Measurements from ENCODE around the gene MPPED1. TPM values are rescaled to one million over a fixed set of nuclear protein-coding genes. Genes with fewer than 3 reads are reported as not detected.

Gene MPPED1
- polyA plus RNA-seq, 4 donors, result 0.01 to 1.4 (median 0.40) TPM; not detected in 1

DNA sequence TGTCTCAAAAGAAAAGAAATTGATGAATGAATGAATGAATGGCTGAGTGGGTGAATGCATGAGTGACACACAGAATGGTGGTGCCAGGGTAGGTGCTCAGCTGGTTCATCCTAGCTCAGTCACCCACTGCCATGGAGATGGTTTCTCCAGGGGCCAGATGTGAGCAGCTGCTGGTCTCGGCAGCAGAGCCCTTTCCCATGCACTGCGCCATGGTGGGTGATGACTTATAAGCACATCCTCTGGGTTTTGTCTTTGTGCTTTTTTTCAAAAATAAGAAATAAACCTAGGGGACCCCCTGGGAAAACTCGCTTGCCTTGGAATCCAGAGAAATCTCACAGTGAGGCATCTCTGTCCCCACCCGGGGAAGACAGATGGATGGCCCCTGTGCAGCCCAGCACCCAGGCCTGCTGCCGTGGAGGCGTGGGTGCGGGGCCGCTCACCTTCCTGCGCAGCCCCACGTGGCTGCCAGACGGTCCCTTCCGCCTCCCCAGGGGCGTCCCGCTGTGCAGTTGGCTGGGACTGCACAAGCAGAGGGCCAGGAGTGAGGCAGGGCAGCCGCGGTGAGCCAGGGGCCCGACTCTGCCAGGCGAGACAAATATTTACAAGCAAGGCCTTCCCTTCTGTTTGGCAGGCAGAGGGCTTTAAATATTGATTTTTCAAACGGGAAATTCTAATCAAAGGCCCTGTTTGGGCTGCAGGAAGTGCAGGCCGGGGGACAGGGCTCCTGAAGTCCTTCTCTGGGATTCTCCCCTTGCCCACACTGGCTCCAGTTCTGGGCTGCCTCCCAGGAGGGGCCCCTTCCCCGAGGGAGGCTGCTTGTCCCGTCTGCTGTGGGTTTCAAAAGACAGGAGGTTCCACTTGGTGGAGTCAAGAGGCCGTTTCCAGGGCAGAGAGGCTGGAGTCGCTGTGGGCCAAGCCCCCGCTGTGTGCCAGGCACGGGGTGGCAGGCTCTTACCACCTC is 24.3 kb downstream of the MPPED1 start:
- Histone ChIP-seq H3K4me3 (ENCODE audit: low read depth in 1 of 3, low read length in 3 of 3) (no peak overlapping the region), H3K9me3 (ENCODE audit: control insufficient read depth in 2 of 2, insufficient read depth in 1 of 2, low read depth in 1 of 2, low read length in 1 of 2) (no peaks in the 10 kb centered on the region), H3K4me1 (ENCODE audit: control insufficient read depth in 3 of 3, insufficient read depth in 2 of 3, low read depth in 1 of 3, low read length in 2 of 3) (no peaks in the 10 kb centered on the region), H3K27ac (ENCODE audit: low read depth in 1 of 3, low read length in 2 of 3) (no peak overlapping the region), H3K27me3 (ENCODE audit: control insufficient read depth in 3 of 3, insufficient read depth in 3 of 3, low read length in 3 of 3) (peaks cover 0 to 9% (median 4%) of the 10 kb centered on the region in 3 donors), H3K36me3 (ENCODE audit: control insufficient read depth in 3 of 3, insufficient read depth in 2 of 3, low read depth in 1 of 3, low read length in 3 of 3) (no peaks in the 10 kb centered on the region)
- DNase-seq, result no peak
- WGBS, 3 donors, result 27 to 42% (median 42%) methylated on average over 22 to 26 of the region's 26 CpGs
- FAIRE-seq, result no peak

DNA sequence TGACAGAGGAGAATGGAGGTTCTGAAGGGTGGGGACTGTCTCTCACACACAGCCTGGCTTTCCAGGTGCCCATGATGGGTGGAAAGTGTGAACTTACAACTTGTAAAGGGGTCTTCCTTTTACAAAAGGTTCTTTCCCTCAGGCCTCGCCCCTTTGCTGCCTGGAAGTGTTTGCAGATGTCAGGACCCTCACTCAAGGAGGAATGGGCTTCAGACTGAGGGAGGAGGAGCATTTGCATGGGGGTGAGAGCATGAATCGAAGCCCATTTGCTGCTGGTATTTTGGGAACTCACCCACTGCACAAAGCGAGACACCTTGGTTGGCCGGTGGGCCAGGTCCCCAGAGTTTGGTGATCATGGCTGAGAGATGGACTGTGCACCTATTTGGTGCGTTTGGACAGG is 25.1 kb downstream of the MPPED1 start:
- DNase-seq (no peak), FAIRE-seq (no peak)
- Histone ChIP-seq H3K4me1 (ENCODE audit: control insufficient read depth in 3 of 3, insufficient read depth in 2 of 3, low read depth in 1 of 3, low read length in 2 of 3) (no peaks in the 10 kb centered on the region), H3K4me3 (ENCODE audit: low read depth in 1 of 3, low read length in 3 of 3) (no peak overlapping the region), H3K27ac (ENCODE audit: low read depth in 1 of 3, low read length in 2 of 3) (no peak overlapping the region), H3K36me3 (ENCODE audit: control insufficient read depth in 3 of 3, insufficient read depth in 2 of 3, low read depth in 1 of 3, low read length in 3 of 3) (no peaks in the 10 kb centered on the region), H3K27me3 (ENCODE audit: control insufficient read depth in 3 of 3, insufficient read depth in 3 of 3, low read length in 3 of 3) (peaks cover 0 to 9% (median 1%) of the 10 kb centered on the region in 3 donors), H3K9me3 (ENCODE audit: control insufficient read depth in 2 of 2, insufficient read depth in 1 of 2, low read depth in 1 of 2, low read length in 1 of 2) (no peaks in the 10 kb centered on the region)
- WGBS, 3 donors, result 64 to 81% (median 78%) methylated on average over 5 of the region's 5 CpGs

DNA sequence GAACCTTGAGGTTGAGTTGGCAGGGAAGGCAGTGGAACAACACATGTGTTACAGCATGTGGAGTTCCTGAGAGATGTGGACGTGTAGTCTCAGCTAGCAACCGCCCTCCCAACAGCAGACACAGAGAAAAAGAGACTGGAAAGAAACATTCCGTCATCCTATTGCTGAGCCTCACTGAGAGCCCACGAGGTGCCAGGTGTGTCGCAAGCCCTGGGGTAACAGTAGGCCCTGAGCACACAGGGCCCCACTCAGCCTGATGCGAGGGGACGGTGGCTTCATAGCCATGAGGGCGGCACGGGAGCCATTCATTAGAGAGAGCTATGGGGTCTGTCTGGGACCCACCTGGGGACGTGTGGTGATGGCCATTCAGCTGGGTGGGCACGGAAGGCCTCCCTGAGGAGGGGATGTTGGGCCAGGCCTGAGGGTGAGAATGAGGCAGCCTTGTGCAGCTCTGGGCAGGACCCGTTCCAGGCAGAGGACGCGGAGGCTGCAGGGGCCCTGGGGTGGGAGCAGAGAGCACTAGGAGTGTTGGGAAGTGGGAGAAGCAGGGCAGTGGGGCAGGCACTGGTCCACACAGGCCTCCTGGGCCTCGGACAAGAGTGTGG is 26.2 kb downstream of the MPPED1 start:
- DNase-seq (no peak), FAIRE-seq (no peak)
- 73 to 84% (median 74%) methylated on average over 15 of the region's 15 CpGs for WGBS, 3 donors
- H3K27me3 ChIP-seq (ENCODE audit: control insufficient read depth in 3 of 3, insufficient read depth in 3 of 3, low read length in 3 of 3), result peaks cover 0 to 7% (median 0%) of the 10 kb centered on the region in 3 donors
- no peaks in the 10 kb centered on the region for H3K9me3 ChIP-seq (ENCODE audit: control insufficient read depth in 2 of 2, insufficient read depth in 1 of 2, low read depth in 1 of 2, low read length in 1 of 2)
- no peaks in the 10 kb centered on the region for H3K36me3 ChIP-seq (ENCODE audit: control insufficient read depth in 3 of 3, insufficient read depth in 2 of 3, low read depth in 1 of 3, low read length in 3 of 3)
- H3K27ac ChIP-seq (ENCODE audit: low read depth in 1 of 3, low read length in 2 of 3), result no peak overlapping the region
- H3K4me1 ChIP-seq (ENCODE audit: control insufficient read depth in 3 of 3, insufficient read depth in 2 of 3, low read depth in 1 of 3, low read length in 2 of 3), result no peaks in the 10 kb centered on the region
- H3K4me3 ChIP-seq (ENCODE audit: low read depth in 1 of 3, low read length in 3 of 3), result no peak overlapping the region

DNA sequence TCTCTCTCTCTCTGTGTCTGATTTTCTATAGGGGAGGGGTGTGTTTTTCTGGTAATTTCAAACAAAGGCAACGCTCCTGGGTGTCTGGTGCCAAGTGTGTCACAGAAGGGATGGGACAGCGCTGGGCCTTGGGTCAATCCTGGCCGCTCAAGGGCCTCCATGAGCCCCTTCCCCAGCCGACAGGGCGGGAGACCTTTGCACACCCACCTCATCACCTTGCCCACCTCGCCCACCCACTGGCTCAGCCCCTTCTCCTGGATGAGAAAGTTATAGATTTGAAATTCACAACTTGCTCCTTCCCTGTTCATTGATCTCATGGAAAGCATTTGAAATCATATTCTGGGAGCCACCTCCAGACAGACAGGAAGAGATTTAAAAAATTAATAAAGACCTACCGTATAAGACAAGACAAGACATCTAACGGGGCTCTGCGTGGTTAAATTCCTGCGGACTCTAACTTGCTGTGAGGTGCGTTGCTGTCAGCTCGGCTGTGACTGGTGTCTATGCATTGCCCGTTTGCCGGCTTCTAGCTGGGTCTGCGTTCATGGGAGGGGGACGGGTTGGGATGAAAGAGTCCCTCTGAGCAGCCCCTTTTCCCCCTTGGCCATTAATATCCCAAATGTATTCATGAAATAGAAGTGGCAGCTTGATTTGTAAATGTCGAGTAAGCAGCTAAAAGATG is 27.0 kb downstream of the MPPED1 start:
- 76 to 82% (median 80%) methylated on average over 17 of the region's 17 CpGs for WGBS, 3 donors
- Histone ChIP-seq H3K4me3 (ENCODE audit: low read depth in 1 of 3, low read length in 3 of 3) (no peak overlapping the region), H3K27me3 (ENCODE audit: control insufficient read depth in 3 of 3, insufficient read depth in 3 of 3, low read length in 3 of 3) (peaks cover 0 to 7% (median 0%) of the 10 kb centered on the region in 3 donors), H3K27ac (ENCODE audit: low read depth in 1 of 3, low read length in 2 of 3) (no peak overlapping the region), H3K36me3 (ENCODE audit: control insufficient read depth in 3 of 3, insufficient read depth in 2 of 3, low read depth in 1 of 3, low read length in 3 of 3) (no peaks in the 10 kb centered on the region), H3K9me3 (ENCODE audit: control insufficient read depth in 2 of 2, insufficient read depth in 1 of 2, low read depth in 1 of 2, low read length in 1 of 2) (no peaks in the 10 kb centered on the region), H3K4me1 (ENCODE audit: control insufficient read depth in 3 of 3, insufficient read depth in 2 of 3, low read depth in 1 of 3, low read length in 2 of 3) (no peaks in the 10 kb centered on the region)
- FAIRE-seq (no peak), DNase-seq (no peak)

DNA sequence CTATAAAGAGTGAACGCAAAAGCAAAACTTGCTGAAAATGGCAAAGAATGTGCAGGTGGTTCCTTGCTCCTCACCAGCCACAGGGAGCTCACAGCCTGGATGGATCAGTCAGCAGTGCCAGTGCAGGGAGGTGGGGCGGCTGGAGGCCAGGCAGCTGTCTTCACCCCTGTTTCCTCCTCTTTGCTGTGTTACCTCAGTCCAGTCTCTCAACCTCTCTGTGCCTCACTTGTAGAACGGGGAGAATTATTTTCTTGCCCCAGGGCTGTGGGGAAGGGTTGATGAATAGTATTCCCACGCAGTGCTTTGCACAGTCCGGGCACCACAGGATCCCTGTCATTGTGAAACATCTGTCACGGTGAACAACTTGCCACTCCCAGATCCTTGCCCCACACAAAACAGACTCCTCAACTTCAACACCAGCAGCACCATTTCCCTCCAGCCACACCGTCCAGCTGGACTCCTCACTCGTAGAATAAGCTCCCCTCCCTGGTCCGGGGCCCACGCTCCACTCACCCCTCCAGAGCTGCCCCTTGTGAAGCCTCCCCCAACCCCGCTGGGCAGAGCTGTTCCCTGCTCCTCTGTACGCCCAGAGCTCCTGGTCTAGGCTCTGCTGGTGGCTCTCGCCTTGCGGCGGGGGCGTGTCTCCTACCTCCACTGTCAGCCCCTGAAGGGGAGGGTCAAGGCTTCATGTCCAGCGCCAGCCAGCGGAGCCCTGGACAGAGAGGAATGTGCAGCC is 27.7 kb downstream of the MPPED1 start:
- H3K9me3 ChIP-seq (ENCODE audit: control insufficient read depth in 2 of 2, insufficient read depth in 1 of 2, low read depth in 1 of 2, low read length in 1 of 2), result no peaks in the 10 kb centered on the region
- no peaks in the 10 kb centered on the region for H3K36me3 ChIP-seq (ENCODE audit: control insufficient read depth in 3 of 3, insufficient read depth in 2 of 3, low read depth in 1 of 3, low read length in 3 of 3)
- no peak for FAIRE-seq
- no peaks in the 10 kb centered on the region for H3K4me1 ChIP-seq (ENCODE audit: control insufficient read depth in 3 of 3, insufficient read depth in 2 of 3, low read depth in 1 of 3, low read length in 2 of 3)
- 62 to 71% (median 69%) methylated on average over 18 of the region's 18 CpGs for WGBS, 3 donors
- no peak for DNase-seq
- no peak overlapping the region for H3K27ac ChIP-seq (ENCODE audit: low read depth in 1 of 3, low read length in 2 of 3)
- H3K4me3 ChIP-seq (ENCODE audit: low read depth in 1 of 3, low read length in 3 of 3), result no peak overlapping the region
- peaks cover 0 to 7% (median 0%) of the 10 kb centered on the region in 3 donors for H3K27me3 ChIP-seq (ENCODE audit: control insufficient read depth in 3 of 3, insufficient read depth in 3 of 3, low read length in 3 of 3)

DNA sequence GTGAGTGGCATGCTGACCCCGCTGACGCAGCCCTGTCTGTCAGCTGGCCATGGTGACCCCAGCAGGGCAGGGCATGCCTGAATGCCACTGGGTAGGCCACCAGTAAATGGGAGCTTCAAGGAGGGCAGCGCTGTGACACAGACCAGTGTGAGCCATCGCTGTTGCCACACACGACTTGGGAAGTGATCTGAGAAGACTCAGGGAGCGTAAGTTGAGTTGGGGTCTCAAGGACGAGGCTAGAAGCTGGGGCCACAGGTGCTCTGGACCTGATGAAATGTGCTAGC is 28.2 kb downstream of the MPPED1 start:
- Histone ChIP-seq H3K9me3 (ENCODE audit: control insufficient read depth in 2 of 2, insufficient read depth in 1 of 2, low read depth in 1 of 2, low read length in 1 of 2) (no peaks in the 10 kb centered on the region), H3K36me3 (ENCODE audit: control insufficient read depth in 3 of 3, insufficient read depth in 2 of 3, low read depth in 1 of 3, low read length in 3 of 3) (no peaks in the 10 kb centered on the region), H3K27me3 (ENCODE audit: control insufficient read depth in 3 of 3, insufficient read depth in 3 of 3, low read length in 3 of 3) (peaks cover 0 to 7% (median 0%) of the 10 kb centered on the region in 3 donors), H3K4me1 (ENCODE audit: control insufficient read depth in 3 of 3, insufficient read depth in 2 of 3, low read depth in 1 of 3, low read length in 2 of 3) (no peaks in the 10 kb centered on the region), H3K4me3 (ENCODE audit: low read depth in 1 of 3, low read length in 3 of 3) (no peak overlapping the region), H3K27ac (ENCODE audit: low read depth in 1 of 3, low read length in 2 of 3) (no peak overlapping the region)
- FAIRE-seq, result no peak
- no peak for DNase-seq
- WGBS, 3 donors, result 79 to 89% (median 85%) methylated on average over 7 of the region's 7 CpGs

DNA sequence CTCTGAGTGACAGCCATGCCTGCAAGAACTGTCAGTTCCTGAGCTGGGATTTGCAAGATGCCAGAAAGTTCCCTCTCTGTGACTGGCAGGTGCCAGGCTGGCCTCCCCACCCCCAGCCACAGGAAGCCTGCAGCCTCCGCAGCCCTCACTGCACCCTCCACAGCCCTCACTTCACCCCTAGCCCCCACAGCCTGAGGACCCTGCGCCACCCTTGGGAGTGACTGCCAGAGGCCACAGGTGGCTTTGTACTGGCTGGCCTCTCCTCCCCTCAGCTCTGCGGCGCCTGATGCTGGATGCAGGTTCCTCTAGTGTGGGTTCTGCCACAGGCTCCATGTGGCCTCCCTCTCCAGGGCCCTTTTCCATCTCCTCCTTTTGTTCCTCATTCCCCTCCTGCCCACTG is 28.7 kb downstream of the MPPED1 start:
- Histone ChIP-seq H3K9me3 (ENCODE audit: control insufficient read depth in 2 of 2, insufficient read depth in 1 of 2, low read depth in 1 of 2, low read length in 1 of 2) (no peaks in the 10 kb centered on the region), H3K27me3 (ENCODE audit: control insufficient read depth in 3 of 3, insufficient read depth in 3 of 3, low read length in 3 of 3) (peaks cover 0 to 7% (median 0%) of the 10 kb centered on the region in 3 donors), H3K4me1 (ENCODE audit: control insufficient read depth in 3 of 3, insufficient read depth in 2 of 3, low read depth in 1 of 3, low read length in 2 of 3) (no peaks in the 10 kb centered on the region), H3K4me3 (ENCODE audit: low read depth in 1 of 3, low read length in 3 of 3) (no peak overlapping the region), H3K36me3 (ENCODE audit: control insufficient read depth in 3 of 3, insufficient read depth in 2 of 3, low read depth in 1 of 3, low read length in 3 of 3) (no peaks in the 10 kb centered on the region), H3K27ac (ENCODE audit: low read depth in 1 of 3, low read length in 2 of 3) (no peak overlapping the region)
- WGBS, 3 donors, result 59 to 72% (median 63%) methylated on average over 3 to 4 of the region's 4 CpGs
- DNase-seq (no peak), FAIRE-seq (no peak)

DNA sequence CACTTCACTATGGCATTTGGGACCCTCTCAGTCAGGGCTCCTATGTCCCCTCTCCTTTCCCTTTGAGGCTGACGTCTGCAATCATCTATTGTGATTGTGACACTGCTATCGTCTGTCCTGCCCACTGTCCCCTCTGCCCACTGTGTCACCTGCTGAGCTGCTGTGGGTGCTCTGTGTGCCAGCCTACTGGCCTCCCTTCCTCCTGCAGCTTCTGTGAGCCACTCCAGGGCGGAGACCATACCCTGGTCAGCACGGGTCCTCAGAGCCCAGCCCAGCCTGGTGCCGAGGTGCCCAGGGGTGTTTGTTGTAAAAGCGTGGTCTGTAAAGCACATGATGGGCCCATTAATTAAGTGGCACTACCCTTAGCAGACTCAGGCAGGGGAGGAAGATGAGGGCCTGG is 29.4 kb downstream of the MPPED1 start:
- no peak overlapping the region for H3K27ac ChIP-seq (ENCODE audit: low read depth in 1 of 3, low read length in 2 of 3)
- no peaks in the 10 kb centered on the region for H3K4me1 ChIP-seq (ENCODE audit: control insufficient read depth in 3 of 3, insufficient read depth in 2 of 3, low read depth in 1 of 3, low read length in 2 of 3)
- no peaks in the 10 kb centered on the region for H3K9me3 ChIP-seq (ENCODE audit: control insufficient read depth in 2 of 2, insufficient read depth in 1 of 2, low read depth in 1 of 2, low read length in 1 of 2)
- no peak for DNase-seq
- no peaks in the 10 kb centered on the region for H3K36me3 ChIP-seq (ENCODE audit: control insufficient read depth in 3 of 3, insufficient read depth in 2 of 3, low read depth in 1 of 3, low read length in 3 of 3)
- FAIRE-seq, result no peak
- peaks cover 0 to 7% (median 0%) of the 10 kb centered on the region in 3 donors for H3K27me3 ChIP-seq (ENCODE audit: control insufficient read depth in 3 of 3, insufficient read depth in 3 of 3, low read length in 3 of 3)
- WGBS, 3 donors, result 48 to 76% (median 63%) methylated on average over 6 of the region's 6 CpGs
- H3K4me3 ChIP-seq (ENCODE audit: low read depth in 1 of 3, low read length in 3 of 3), result no peak overlapping the region
